NCI-H1417 (cell line): ENCODE measurements around the gene RASA3.

Source experiments
- DNase-seq, 3 experiments: peaks; one replicate each; lab custom pipeline; 2025; lab: John Stamatoyannopoulos, UW

The RASA3 gene

DNA sequence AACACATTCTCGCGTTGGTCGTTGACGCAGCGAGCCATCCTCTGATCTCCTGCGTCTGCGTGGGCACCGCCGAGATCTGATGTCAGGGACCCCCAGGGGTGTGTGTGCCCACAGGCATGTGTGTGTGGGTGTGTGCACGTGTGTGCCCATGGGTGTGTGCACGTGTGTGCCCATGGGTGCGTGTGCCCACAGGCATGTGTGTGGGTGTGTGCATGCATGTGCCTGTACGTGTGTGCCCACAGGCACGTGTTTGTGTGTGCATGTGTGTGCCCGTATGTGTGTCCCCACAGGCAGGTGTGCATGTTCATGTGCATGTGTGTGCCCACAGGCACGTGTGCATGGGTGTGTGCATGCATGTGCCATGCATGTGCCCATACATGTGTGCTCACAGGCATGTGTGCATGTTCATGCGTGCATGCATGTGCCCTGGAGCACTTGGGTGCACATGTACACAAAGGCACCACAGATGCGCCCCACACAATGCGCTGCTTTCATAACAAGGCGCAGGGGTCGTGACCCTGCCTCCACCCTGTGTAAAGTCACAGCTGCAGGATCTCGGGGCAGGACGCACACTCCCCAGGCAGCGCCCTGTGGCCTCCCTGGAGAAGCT is 77.5 kb downstream of the RASA3 start:
- no peak for DNase-seq

DNA sequence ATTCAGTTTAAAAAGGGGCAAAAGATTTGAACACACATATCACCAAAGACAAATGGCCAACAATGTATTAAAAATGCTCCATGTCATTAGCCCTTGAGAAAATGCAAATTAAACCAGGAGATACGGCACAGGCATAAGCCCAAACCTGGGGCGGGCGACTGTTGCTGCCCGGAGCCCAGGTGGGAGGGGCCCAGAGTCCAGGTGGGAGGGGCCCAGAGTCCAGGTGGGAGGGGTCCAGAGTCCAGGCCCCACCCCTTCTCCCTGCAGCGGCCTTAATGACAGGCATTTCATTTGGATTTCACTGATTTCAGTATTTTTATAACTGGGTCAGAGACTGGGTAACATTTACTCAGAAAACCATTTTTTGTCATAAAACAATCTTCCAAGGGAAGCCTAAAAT is 78.2 kb downstream of the RASA3 start:
- no peak for DNase-seq

DNA sequence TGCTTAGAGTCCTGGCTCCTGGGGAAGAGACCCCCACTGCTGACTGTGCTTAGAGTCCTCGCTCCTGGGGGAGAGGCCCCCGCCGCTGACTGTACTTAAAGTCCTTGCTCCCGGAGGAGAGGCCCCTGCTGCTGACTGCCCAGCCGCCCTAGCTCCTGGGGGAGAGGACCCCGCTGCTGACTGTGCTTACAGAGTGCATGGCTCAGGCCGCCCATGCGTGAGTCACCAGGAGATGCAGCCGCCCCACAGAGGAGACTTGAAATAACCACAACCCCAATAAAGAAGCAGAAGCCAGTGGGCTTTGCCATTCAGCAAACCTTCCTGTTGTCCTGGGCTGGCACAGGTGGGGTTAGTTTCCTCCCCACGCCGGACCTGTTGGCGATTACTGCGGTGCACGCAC is 79.4 kb downstream of the RASA3 start:
- no peak for DNase-seq

DNA sequence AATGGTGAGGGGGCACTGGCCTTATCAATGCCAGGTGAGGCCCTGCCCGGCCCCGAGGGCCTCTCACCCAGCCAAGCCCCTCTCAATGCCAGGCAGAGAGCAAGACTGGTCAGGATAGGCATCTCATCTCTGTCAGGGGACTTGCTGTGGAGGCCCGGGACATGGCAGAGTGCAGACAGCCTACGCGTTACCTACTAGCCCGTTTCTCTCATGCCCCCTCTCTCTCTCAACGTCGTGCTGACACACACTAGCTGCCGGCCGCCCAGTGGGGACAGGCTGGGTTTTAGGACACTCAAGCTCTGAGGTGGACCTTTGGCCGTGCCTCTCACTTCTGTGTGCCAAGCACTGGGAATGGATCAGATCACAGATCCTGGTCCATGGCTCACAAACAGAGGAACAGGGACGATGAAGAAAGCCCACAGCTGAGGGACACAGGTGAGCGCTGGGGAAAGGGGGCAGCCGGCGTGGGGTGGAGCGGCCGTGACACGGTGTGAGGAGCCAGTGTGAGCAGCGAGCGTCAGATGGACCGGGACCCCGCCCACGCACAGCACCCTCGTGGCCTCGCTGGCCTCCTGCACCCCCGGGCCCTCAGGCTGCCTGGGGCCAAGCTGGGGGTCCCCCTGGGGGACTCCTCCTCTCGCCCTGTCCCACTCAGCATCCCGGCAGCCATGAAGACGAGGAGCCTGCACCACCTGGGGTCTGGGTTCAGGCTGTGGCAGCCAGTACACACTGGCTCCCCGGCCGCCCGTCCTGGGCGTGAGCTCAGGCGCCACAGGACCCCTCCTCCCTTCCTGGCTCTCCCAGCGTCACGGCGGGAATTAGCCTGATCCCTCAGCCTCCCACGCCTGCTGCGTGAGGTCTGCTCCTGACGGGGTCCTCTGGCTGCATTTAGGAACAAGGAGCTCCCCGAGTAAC is 81.6 kb downstream of the RASA3 start:
- DNase-seq = no peak

DNA sequence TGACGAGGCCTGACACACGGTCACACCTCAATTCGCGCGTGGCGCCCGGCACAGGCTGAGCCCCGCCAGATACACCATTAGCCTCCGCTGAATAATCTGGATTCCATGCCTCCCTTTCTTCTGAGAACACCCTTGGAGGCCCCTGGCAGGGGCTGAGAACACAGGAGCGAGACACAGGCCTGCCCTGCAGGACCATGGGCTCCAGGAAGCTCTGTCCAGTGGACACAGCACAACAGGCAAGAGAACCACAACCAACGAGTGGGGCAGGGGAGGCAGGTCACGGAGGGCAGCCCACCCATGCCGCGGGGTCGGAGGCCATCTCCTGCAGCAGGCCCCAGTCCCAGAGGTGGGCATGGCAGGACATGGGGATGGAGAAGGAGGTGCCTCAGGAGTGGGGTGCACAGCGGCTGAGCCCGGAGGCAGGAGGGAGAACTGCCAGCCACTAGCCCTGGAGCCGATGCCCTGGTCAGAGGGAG is 82.8 kb downstream of the RASA3 start:
- DNase-seq = no peak

DNA sequence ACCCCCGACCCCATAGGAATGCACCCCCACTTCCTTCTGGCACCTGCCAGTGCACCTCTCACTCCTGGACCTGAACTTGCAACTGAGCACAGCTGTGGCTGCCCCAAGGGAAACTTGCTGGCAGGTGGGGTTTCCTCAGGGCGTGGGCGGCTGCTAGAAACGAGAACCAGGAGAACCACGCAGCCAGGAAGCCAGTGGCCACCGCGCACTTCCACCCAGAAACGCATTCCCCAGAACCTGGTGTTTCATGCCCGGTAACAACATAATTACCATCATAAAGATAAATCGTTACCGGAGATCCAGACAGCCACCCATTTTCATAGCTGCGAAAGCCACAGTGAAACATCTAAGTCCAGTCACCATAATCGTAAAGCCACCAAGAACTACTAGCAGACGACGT is 83.4 kb downstream of the RASA3 start:
- no peak for DNase-seq

DNA sequence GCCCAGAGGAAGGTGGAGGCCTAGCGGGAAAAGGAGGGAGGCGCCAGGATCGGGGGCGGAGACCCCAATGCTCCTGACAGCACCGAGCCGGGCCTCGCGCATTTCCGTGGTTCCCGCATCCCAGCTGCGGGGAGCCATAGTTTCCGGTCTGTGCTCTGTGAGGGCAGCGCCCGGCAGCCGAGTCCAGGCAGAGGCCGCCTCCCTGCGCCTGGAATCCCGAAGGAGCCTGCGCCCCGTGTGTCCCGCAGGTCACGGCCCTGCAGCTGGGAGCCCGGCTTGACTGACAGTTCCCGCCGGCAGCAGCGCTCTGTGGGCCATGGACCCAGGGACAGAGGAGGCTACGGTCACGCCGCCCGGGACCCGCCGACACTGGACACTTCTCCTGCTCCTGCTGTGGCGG is 84.0 kb downstream of the RASA3 start:
- DNase-seq = no peak

DNA sequence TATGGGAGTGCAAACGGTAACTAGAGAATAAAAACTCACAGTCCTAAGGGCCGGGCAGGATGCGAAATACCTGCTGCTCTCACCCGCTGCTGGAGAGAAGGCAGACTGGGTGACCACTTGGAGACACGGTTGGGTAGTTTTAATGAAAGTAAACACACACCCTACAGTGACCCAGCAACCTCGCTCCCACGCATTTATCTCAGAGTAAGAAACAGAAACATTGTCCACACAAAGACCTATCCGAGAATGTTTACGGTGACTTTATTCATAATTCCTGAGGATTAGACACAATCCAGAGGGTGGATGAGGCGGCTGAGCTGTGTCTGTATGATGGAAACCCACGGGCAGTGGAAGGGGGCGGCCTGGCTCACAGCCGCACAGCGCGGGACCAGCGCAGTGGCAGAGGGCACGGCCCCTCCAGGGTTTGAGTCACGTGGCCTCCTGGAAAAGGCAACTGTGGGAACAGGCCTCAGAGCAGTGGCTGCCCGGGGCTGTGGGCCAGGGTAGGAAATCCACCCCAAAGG is 85.0 kb downstream of the RASA3 start:
- peak in 2 of 3 experiments; percentile 43 to 89 for DNase-seq

DNA sequence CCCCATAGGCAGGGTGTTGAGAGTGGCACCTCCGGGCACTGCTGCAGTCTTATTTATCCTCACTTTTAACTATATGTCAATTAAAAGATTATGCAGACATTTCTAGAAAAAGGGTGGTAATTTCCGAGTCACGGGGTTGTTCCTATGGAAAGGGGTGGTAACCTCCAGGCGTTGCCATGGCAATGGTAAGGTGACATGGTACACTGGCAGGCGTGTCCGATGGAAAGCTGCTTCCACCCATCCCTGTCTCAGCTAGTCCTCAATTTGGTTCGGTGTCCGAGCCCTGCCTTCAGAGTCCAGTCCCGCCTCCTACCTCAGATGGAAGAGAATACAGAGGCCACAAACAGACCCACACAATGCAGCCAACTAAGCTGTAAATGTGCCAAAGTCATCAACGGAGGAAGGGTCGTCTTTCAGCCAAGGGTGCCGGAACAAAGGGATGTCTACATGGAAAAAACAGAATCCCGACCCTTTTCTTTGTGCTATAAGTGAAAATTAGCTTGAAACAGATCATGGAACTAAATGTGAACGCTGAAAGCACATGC is 85.9 kb downstream of the RASA3 start:
- DNase-seq = peak in 1 of 3 experiments; percentile 63

DNA sequence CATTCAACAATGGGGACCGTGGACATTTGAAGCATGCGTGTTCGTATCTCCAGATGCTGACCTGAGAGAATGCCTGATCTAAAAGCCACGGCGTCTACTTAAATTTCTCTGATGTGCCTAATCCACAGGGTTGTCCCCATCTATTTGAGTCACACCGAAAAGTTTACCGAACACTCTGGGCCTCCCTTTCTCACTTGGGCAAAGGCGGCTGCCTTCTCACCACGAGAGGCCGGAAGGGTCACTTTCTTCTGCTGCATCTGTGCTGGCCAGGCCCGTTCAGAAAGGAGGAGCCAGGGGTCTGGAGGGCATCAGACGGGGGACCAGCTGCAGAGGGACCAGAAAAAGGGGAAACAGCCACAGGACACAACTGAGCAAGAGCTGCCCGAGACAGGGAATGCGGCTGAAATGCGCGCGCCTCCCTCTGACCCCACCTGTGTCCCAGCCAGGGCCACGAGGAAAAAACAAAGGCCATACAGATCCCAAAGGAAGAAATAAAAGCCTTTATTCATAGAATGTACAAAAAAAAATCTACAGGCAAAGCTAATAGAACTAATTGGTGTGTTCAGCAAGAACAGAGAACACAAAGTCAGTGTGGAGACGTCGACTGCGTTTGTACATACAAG is 87.2 kb downstream of the RASA3 start:
- no peak for DNase-seq

DNA sequence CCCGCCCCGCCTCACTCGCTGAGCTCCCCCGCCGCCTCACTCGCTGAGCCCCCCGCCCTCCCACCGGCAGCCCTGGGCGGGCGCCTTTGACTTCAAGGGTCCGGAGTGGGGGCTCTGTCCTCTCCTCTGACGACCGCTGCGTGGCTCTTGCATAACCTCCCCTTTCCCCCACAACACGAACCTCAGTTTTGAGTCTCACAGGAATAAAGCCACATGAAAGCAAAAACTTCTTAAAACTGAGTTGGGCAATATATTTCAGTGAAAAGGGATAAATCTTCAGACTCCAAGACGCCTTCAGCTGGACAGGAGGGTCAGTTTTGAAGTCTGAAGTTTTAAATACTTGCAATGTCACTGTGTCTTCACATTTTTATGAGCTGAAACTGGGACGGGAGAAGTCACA is 87.9 kb downstream of the RASA3 start:
- no peak for DNase-seq

DNA sequence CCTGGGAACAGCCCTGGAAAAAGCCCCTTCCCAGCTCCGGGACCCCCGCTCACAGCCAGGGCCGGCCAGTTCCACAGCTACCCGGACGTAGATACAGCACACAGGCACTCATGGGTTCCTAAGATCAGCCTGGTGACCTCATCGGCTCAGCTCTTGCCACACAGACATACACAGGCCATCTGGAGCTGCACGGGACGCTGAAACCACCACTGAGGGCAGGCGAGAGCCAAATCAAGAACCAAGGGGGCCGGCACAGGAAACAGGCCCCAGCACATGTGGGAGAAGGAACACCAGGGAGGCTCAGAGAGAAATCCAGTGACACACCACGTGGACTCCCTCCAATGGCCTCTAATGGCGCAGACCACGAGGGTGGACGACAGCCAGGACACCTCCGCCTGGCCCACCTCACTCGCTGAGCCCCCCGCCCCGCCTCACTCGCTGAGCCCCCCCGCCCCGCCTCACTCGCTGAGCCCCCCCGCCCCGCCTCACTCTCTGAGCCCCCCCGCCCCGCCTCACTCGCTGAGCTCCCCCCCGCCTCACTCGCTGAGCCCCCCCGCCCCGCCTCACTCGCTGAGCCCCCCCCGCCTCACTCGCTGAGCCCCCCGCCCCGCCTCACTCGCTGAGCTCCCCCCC is 88.9 kb downstream of the RASA3 start:
- DNase-seq = no peak

DNA sequence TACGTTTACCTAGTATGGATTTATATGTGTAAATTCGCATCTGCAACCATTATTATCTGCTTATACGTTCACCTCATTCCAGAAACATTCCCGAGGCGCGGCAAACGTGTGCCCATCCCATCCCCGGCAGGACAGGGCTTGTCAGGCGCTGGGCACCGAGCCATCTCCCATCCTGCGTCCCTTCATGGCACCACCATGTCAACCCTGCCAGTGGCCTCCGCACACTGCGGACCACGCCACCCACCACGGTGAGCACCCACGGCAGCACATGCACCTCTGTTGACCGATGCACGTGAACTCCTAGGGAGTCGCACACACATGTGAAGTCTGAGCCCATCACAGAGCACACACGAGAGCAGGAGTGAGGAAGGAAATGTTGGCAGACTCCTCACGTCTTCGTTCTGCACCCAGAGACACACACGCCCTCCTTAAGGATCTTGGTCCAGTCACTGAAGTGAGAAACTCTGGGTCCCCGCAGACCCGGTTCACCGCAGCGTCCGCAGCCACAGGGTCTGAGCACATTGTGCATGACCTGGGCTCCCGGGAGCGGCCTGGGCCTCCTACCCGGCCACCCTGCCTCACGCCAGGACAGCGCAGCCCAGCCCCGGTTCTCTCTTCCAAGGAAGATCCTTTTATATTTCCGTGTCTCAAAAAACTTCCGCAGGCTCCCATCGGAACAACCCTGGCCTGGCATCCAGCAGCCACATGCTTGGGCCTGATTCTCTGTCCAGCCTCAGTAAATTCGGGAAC is 90.2 kb downstream of the RASA3 start:
- DNase-seq = no peak

DNA sequence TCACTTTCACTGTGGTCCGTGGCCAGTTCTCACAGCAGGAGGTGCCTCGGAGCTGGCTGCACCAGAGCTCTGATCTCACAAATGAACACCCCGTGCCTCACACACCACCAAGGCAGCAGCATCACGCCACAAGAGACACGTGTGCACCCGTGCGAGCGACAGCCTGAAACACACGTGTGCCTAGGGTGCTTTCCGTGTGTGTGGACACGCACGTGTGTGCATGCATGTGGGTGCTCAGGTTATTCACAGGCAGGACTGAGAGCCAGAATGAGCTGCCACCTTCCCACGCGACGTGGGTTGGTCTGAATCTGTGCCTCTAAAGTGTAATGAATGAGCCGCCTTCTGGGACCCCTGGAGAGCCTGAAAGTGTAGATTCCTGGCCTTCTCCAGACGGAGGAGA is 90.9 kb downstream of the RASA3 start:
- no peak for DNase-seq

DNA sequence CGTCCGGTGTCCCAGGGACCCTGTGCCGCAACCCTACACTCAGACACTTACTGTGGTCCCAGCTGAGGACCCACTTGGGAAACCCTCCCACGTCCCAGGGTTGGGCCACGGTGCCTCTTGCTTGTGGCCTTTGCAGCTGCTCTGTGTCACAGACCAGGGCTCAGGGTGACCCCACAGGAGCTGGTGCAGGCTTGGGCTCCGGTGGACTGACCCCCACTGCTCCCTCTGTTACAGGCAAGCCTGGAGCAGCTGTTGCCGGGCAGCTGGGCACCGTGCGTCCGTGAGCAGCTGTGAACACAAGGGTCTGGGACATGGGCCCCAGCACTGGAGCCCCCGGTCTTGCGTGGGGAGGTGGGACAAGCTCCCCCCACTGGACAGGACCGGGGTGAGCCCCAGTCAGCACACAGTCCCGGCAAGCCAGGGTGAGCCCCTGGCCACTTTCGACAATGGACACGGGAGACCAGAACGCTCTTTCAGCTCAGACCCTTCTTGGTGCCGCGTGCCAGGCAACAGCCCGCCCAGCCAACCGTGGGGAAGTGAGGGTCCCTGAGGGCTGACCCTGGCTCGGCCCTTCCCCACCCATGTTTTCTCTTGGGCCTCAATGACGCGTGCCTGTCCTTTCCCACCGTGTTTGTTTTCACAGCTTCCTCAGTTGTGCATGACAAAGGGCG is 92.8 kb downstream of the RASA3 start:
- DNase-seq = no peak

DNA sequence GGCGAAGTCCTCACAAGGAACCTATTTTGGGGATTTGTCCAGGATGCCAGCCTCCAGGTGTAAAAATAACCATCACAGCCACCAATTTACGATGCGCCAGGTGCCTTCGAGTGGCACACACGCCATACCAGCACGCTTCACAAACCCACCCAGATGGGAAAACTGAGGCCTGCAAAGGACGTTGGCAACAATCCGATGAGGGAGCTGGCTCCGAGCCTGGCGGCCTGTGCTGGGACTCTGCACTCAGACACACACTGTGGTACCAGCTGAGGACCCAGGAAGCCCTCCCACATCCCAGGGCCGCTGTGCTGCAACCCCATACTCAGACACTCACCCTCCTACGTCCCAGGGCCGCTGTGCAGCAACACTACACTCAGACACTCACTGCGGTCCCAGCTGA is 93.5 kb downstream of the RASA3 start:
- no peak for DNase-seq

DNA sequence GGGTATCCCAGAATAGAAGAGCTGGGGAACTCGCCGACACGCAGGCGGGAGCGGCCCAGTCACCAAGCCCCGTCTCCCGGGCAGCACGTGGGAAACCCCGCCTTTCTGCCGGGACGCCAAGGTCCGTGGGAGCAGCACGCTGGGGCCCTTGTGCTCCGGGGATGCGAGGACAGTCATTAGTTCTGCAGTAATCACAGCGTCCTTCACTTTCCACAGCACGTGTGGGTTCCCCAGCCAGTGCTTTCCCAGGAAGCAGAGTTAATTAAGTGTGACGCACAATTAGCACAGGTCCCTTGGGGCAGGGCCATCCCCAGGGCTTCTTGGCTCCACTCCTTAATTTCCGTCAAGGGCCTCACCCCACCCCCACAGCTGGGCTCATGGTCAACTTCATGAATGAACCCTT is 94.2 kb downstream of the RASA3 start:
- DNase-seq = peak in 1 of 3 experiments; percentile 17

DNA sequence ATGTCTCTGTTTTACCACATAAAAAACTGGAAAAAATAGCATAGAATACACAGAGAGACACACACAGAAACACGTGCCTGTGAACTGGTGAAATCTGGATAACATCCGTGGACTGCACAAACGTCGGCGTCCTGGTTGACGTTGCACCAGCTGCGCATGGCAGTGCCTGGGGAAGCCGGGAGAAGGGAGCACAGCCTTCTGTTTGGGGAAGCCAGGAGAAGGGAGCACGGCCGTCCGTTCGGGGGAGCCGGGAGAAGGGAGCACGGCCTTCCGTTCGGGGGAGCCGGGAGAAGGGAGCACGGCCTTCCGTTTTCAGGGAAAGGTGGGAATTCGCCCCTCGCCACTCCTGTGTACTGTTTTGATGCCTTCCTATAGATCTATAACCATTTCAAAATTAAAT is 94.7 kb downstream of the RASA3 start:
- DNase-seq = no peak

DNA sequence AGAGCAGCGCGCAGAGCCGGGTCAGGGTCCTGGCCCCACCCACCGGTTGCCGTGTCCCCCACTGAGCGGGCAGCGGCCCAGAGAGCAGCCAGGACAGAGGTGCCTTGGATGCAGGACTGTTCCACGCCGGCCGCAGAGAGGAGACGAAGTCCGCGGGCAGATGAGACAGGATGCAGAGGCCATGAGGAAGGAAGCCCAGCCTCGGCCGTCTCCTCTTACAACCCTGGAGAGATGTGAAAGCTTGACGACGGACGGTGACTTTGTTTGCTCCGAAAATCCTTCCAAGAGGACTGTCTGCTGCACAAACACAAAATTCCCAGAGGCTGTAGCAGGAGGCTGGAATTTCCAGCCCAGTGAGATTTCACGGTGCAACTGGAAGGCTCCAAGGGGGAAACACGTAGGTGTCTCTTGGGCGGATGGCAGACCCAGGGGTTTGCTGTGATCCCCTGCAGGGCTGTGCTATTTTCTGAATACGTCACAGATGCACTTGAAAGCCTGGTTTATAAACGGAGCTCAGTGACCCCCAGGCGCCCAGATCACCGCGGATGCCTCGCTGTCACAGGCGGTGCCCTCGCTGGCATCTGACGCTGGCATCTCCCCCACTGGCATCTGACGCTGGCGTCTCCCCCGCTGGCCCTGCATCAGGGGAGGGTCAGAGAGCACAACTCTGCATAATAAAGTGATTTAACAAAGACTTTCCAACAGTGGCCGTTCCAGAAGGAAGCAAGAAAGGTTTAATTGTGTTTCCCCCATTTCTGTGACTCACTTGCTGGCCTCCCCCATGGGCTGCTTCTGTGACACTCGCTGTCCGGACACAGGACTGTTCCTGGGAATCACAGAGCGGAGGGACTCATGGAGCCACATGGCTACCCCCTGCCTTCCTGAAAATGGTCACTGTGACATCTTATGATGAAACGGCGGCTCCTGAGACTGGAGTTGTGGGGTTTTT is 96.6 kb downstream of the RASA3 start:
- DNase-seq = no peak

DNA sequence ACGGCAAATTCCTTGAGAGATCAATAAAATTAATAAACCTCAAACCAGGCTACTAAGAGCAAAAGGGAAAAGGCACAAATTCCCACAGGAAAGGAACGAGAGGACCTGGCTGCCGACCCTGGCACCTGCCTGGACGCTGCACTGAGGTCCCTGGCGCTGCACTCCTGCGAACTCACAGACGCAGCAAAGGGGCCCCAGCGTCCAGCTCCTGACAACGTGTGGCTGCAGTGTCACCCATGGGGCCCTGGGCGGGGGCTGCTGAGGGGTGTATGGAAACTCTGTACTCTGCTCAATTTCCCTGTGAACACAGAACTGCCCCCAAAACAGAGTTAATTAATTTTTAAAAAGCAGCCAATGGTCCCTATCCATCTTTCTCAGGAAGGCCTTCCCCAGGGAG is 97.2 kb downstream of the RASA3 start:
- DNase-seq = no peak
